Naive thymus-derived CD8-positive, alpha-beta T cell (primary cell): Measurements from ENCODE around the gene CMC1. TPM values are rescaled to one million over a fixed set of nuclear protein-coding genes. Genes with fewer than 3 reads are reported as not detected.
A peak's percentile ranks its signal among the peaks of the same experiment; 100 is the strongest.

Experiments
- ATAC-seq, 2 donors: fragments of 150-1000 bp; cut with Tn5 transposase in 1 of 2; sonication (Bioruptor Pico), chemical (Tn5 transposase) in 1 of 2; 1 replicate in 1 of 2; 2 replicates in 1 of 2; pipeline ENCODE4 v1.10.0; 2021; ENCODE audit warnings: mild to moderate bottlenecking in 2 of 2, moderate library complexity in 2 of 2
- POLR2A ChIA-PET: fragments of 350-600 bp; sonication (Branson Sonifier 250); formaldehyde crosslinking; loops from one replicate; lab custom pipeline; 2021; ENCODE audit warnings: antibody characterized with exemption; lab: Charles Lee
- DNase-seq, 10 donors: peaks; one replicate each; pipeline versions ENCODE4 v3.0.0 to v3.0.0-alpha.2; 2020 to 2022
- H3K27ac Mint-ChIP-seq, 10 donors: one replicate each; pipeline ENCODE4 v1.8.0; 2020 to 2022; ENCODE audit warnings: mild to moderate bottlenecking in 10 of 10, mixed read lengths in 10 of 10, moderate library complexity in 4 of 10, inconsistent platforms in 1 of 10
- H3K27me3 Mint-ChIP-seq, 5 donors: one replicate each; pipeline ENCODE4 v1.8.0; 2021 to 2022; ENCODE audit warnings: mixed read lengths in 5 of 5
- H3K36me3 Mint-ChIP-seq, 3 donors: one replicate each; pipeline ENCODE4 v1.8.0; 2020 to 2022; ENCODE audit warnings: mixed read lengths in 3 of 3, mild to moderate bottlenecking in 2 of 3, inconsistent platforms in 1 of 3
- H3K4me1 Mint-ChIP-seq, 4 donors: one replicate each; pipeline ENCODE4 v1.8.0; 2021 to 2022; ENCODE audit warnings: mixed read lengths in 4 of 4
- H3K4me3 Mint-ChIP-seq, 10 donors: one replicate each; pipeline ENCODE4 v1.8.0; 2020 to 2022; ENCODE audit warnings: mild to moderate bottlenecking in 10 of 10, mixed read lengths in 10 of 10, moderate library complexity in 6 of 10, inconsistent platforms in 1 of 10
- H3K9me3 Mint-ChIP-seq, 9 donors: one replicate each; pipeline ENCODE4 v1.8.0; 2020 to 2022; ENCODE audit warnings: mixed read lengths in 9 of 9, mild to moderate bottlenecking in 3 of 9, inconsistent platforms in 1 of 9, moderate library complexity in 1 of 9
- polyA plus RNA-seq, 3 donors: library from polyadenylated mRNA; unstranded; fragments of 300-500 nt; fragmentation: Illumina TruSeq; gene quantifications; one replicate each; pipeline ENCODE4 v1.2.3, GENCODE V29; 2021
- total RNA-seq, 8 experiments: library from RNA in 2 of 8; stranded (reverse) in 2 of 8; gene quantifications; one replicate each; pipeline ENCODE4 v1.2.3 and lab custom pipeline; 2021 to 2026

The CMC1 gene
- total and polyA plus RNA-seq, 5 experiments from 2014 or later: 16.2 to 425 (median 33.1) TPM

DNA sequence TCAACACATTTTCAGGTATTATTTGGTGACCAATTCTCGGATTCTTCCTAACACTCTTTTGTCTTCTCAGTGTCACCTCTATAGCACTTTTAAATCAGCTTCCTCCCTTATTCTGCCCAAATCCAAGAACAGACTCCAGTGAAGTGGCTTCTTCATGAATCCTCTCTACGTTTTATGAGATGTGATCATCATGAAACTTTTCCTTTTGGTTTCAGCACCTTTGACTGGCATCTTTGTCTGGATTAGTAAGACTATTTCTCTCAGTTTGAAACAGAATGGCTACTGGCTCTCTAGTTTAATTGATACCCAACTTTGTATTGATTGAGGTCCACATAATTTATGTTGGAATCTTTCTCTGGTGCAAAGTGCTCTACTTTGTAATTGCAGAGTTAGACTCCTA, 45.6 kb downstream of the CMC1 start:
- Mint-ChIP-seq H3K27me3 (no peaks in the 10 kb centered on the region), H3K4me3 (peak overlapping the region in 2 of 10 donors; percentile 41 to 60), H3K36me3 (peaks cover 7 to 13% (median 12%) of the 10 kb centered on the region in 3 donors), H3K27ac (peak overlapping the region in 2 of 10 donors; percentile 21 to 78), H3K4me1 (peaks cover 3 to 28% (median 20%) of the 10 kb centered on the region in 4 donors), H3K9me3 (no peaks in the 10 kb centered on the region)
- POLR2A ChIA-PET: interaction anchor here (0.7 to 2.3 kb wide), 4 partner anchors 62 to 574 kb away, joined by 4 to 8 read pairs (median 4); partner anchors contain the start of genes AZI2, EOMES and ZCWPW2
- DNase-seq (no peak), ATAC-seq (no peak)

DNA sequence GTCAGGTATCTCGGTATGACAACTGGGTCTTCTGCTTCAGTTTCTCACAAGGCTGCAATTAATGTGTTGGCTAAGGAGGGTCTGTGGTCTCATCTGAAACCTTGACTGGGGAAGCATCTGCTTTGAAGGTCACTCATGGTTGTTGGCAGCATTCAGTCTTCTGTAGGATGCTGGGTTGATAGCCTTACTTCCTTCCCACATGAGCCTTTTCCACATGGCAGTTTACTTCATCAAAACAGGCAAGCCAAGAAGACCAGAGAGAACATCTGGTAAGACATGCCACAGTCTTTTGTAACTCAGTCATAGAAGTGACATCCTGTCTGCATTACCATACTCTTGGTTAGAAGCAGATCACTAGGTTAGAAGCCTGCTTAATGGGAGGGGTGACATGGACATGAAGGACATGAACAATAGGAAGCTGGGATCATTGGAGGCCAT, 49.5 kb downstream of the CMC1 start:
- peaks cover 7 to 16% (median 13%) of the 10 kb centered on the region in 3 donors for H3K36me3 Mint-ChIP-seq
- H3K9me3 Mint-ChIP-seq: no peaks in the 10 kb centered on the region
- no peak for DNase-seq

DNA sequence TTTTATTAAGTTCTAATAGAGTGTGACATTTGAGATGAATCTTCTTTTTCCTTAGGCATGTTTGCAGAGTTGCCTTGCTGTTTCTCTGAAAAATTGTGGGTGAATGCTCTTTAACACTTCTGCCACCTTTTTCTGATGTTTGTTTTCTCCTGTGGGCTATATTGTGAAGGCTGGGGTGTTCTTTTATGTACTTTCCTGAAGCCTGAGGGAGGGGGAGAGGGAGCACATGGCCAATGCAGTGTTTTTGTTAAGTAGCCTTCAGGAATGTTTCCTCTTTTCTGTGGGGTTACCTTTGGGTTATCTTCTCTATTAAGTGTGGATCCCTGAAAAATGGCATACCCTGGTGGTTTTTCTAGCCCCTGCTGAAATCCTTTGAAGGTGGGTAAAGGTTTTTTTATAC, 50.2 kb downstream of the CMC1 start:
- peak overlapping the region in 3 of 10 donors; percentile 67 to 86 (median 83) for H3K4me3 Mint-ChIP-seq
- no peak for DNase-seq
- H3K27me3 Mint-ChIP-seq: no peaks in the 10 kb centered on the region
- peak overlapping the region in 2 of 10 donors; percentile 71 to 82 for H3K27ac Mint-ChIP-seq
- H3K4me1 Mint-ChIP-seq: peaks cover 7 to 34% (median 23%) of the 10 kb centered on the region in 4 donors
- H3K36me3 Mint-ChIP-seq: peaks cover 7 to 16% (median 13%) of the 10 kb centered on the region in 3 donors
- POLR2A ChIA-PET: no interaction called here
- no peak for ATAC-seq
- H3K9me3 Mint-ChIP-seq: no peaks in the 10 kb centered on the region

More for the DNA sequence above, 49.5 kb downstream of the CMC1 start:
- Mint-ChIP-seq H3K4me1 (peaks cover 6 to 37% (median 24%) of the 10 kb centered on the region in 4 donors), H3K27ac (peak overlapping the region in 3 of 10 donors; percentile 37 to 89 (median 87)), H3K27me3 (no peaks in the 10 kb centered on the region), H3K4me3 (peak overlapping the region in 1 of 10 donors; percentile 55)
- POLR2A ChIA-PET: no interaction called here
- ATAC-seq: no peak

DNA sequence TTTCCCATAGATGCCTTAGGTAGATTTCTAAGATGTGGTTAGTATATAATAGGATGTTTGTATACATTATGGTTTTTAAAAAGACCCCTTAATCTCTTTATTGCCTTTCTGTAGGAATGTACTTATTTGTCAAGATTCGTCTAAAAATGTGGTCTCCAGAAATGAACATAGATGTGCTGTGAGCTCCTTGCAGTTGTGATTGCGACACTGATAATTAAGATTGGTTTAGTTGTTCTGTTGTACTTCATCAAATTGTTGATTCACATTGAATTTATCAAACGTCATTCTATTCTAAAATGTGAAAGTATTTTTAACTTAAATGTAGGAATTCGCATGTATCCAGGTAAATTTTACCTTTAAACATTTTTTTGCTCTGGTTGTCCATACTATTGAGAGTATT, 51.2 kb downstream of the CMC1 start:
- Mint-ChIP-seq H3K27me3 (no peaks in the 10 kb centered on the region), H3K4me1 (peaks cover 7 to 34% (median 21%) of the 10 kb centered on the region in 4 donors), H3K36me3 (peaks cover 7 to 21% (median 16%) of the 10 kb centered on the region in 3 donors), H3K4me3 (peak overlapping the region in 4 of 10 donors; percentile 33 to 86 (median 62)), H3K9me3 (no peaks in the 10 kb centered on the region), H3K27ac (peak overlapping the region in 2 of 10 donors; percentile 68 to 77)
- POLR2A ChIA-PET: no interaction called here
- DNase-seq (no peak), ATAC-seq (no peak)

DNA sequence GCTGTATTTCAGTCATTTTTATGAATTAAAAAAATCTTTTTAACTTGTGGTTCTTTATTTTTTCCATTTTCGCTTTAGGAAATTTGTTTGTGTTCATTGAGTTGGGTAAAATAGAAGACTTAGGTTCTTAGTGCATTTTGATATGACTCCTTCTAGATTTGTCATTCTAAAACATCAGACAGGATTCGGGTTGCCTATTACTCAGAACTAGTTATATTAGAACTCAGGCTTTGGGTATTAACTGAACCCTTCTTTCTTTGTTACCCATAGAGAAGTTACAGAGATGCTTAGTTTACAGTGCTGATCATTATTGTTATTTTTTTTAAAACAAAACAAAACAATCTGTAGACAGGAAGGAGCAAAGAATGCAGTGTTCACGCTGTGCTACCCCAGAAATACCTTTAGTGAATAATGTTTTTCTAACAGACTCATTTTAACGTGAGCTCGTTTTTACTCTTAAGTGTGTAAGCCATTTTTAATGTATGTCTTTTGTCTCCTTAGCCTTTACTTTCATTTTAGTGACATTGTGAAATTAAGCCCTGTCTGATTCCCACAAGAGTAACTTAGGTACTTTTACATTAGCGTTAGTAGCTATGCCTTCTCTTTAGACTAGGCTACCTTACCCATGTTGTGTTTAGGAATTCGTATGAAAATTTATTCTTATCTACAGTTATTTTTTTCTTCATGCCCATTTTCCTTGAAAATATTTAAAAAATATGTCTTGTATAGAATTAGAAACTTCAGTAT, 53.4 kb downstream of the CMC1 start:
- ATAC-seq (no peak), DNase-seq (no peak)
- Mint-ChIP-seq H3K9me3 (no peaks in the 10 kb centered on the region), H3K36me3 (peaks cover 7 to 23% (median 14%) of the 10 kb centered on the region in 3 donors), H3K4me1 (peaks cover 7 to 36% (median 21%) of the 10 kb centered on the region in 4 donors), H3K27me3 (no peaks in the 10 kb centered on the region), H3K27ac (peak overlapping the region in 2 of 10 donors; percentile 49 to 89), H3K4me3 (peak overlapping the region in 3 of 10 donors; percentile 33 to 76 (median 62))
- POLR2A ChIA-PET: interaction anchor here (0.7 kb wide), 1 partner anchor 21 kb away, joined by 3 read pairs; no protein-coding TSS in a partner anchor

DNA sequence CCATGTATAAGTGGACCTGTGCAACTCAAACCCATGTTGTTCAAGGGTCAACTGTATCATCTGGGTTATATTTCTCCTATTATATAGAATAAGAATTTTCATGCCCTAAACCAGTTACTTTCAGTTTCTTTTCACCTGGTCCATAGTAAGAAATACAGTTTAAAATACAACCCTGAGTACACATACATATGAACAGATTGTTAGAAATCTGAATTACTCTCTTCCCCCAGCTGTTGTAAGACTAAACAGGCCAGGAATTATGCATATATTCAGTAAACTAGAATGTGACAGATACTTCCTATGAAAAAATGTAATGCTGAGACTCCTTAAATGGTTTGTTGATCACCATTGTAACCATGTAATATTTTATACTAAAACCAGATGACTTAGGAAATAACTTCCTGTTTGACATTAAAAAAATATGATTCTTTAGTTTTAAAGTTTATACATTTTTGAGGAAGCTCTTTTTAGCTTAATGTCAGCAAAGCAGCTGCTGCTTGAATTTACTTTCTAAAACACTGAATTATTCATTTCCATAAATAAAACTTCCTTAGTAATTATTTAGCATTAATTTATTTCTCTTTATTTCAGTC, 54.6 kb downstream of the CMC1 start:
- Mint-ChIP-seq H3K4me3 (peak overlapping the region in 4 of 10 donors; percentile 33 to 76 (median 48)), H3K9me3 (no peaks in the 10 kb centered on the region), H3K36me3 (peaks cover 0 to 23% (median 3%) of the 10 kb centered on the region in 3 donors), H3K4me1 (peaks cover 7 to 38% (median 24%) of the 10 kb centered on the region in 4 donors), H3K27ac (peak overlapping the region in 5 of 10 donors; percentile 9 to 89 (median 44)), H3K27me3 (no peaks in the 10 kb centered on the region)
- POLR2A ChIA-PET: interaction anchor here (0.5 kb wide), 1 partner anchor 200 kb away, joined by 3 read pairs; no protein-coding TSS in a partner anchor
- peak in 1 of 2 donors; percentile 10 for ATAC-seq
- DNase-seq: no peak

DNA sequence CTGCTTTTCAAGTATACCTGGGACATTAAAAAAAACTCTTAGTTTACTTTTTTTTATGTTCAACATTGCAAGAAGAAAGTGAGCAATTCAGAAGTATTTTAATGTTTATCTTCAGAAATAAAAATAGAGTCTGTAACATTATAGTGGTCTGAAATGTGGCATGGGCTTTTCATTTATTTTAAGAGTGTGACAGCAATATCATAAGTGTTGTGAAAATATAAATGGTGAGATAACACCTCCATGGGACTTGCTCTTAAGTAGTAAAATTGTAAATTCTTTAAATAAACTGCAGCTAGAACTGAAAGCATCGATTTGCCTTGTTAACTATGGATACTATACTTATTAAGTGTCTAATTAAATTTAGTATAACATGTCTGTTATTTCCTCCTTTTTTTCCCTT, 58.3 kb downstream of the CMC1 start:
- Mint-ChIP-seq H3K4me1 (peaks cover 1 to 33% (median 17%) of the 10 kb centered on the region in 4 donors), H3K27ac (no peak overlapping the region)
- no peak for ATAC-seq

DNA sequence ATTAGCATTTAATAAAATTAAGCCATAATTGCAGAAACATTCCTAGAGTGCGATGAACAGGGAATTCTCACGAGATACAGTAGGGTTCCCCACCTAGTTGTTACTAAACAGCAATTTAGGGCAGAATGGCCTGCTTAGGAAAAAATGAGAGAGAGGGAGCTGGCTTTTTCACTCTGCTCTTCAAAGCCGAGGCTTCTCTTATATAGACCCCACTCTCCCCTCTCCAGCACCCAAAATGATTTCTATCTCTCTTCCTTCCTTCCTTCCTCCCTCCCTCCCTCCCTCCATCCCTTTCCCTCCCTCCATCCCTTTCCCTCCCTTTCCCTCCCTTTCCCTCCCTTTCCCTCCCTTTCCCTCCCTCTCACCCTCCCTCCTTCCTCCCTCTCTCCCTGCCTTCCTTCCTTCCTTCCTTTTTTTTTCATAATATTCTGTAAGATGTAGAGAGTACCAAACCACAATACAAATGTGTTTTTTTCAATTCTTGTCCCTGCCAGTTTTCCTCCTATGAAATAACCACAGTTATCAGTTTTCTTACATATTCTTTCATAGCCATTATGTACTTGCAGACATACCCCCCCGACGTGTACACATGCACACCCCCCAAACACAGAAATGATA, 59.0 kb downstream of the CMC1 start:
- Mint-ChIP-seq H3K4me1 (peaks cover 1 to 25% (median 12%) of the 10 kb centered on the region in 4 donors), H3K36me3 (peaks cover 0 to 11% (median 8%) of the 10 kb centered on the region in 3 donors), H3K4me3 (peak overlapping the region in 1 of 10 donors; percentile 45), H3K9me3 (no peaks in the 10 kb centered on the region), H3K27ac (peak overlapping the region in 1 of 10 donors; percentile 82), H3K27me3 (no peaks in the 10 kb centered on the region)
- DNase-seq (no peak), ATAC-seq (no peak)
- POLR2A ChIA-PET: no interaction called here

More for the DNA sequence above, 58.3 kb downstream of the CMC1 start:
- DNase-seq: no peak
- Mint-ChIP-seq H3K4me3 (peak overlapping the region in 1 of 10 donors; percentile 30), H3K9me3 (no peaks in the 10 kb centered on the region), H3K36me3 (peaks cover 0 to 11% (median 7%) of the 10 kb centered on the region in 3 donors), H3K27me3 (no peaks in the 10 kb centered on the region)
- POLR2A ChIA-PET: no interaction called here

DNA sequence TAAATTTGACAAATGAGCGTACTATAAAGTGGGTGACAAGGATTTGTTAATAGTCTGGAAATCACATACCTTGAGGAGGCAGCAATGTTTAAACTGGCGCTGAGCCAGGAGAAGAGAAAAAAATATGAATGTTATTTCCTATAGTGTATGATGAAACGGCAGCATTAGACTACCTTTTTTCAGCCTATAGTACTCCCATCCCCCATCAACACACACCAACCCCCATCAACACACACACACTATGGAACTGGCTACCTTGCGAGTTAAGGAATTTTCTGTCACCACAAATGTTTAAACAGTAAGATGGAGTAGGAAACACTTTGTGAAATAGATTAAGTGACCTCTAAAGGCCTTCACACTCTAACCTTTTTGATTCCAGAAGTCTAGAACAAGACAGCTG, 60.3 kb downstream of the CMC1 start:
- H3K4me1 Mint-ChIP-seq: peaks cover 0 to 19% (median 9%) of the 10 kb centered on the region in 4 donors
- H3K4me3 Mint-ChIP-seq: no peak overlapping the region
- H3K9me3 Mint-ChIP-seq: no peaks in the 10 kb centered on the region
- no peaks in the 10 kb centered on the region for H3K27me3 Mint-ChIP-seq
- ATAC-seq (no peak), DNase-seq (no peak)
- peak overlapping the region in 1 of 10 donors; percentile 62 for H3K27ac Mint-ChIP-seq
- peaks cover 0 to 11% (median 11%) of the 10 kb centered on the region in 3 donors for H3K36me3 Mint-ChIP-seq
- POLR2A ChIA-PET: no interaction called here

DNA sequence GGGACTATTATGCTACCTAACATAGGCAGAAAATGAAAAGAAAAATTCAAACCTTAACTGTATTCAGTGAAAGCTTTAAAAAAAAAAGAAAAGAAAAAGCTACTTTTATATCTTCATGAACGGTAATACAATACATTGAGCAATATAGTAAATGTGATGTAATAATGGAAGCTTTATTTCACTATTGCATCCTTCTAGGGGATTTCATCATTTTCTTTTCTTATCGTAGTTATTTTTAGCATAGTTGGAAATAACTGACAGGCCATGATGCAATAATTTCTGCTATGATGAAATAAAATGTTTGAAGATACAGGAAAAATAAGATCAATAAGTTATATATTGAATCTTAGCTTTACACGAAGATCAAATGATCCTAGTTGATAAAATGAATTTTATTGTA, 66.8 kb downstream of the CMC1 start:
- ATAC-seq (no peak), DNase-seq (no peak)
- Mint-ChIP-seq H3K4me1 (peaks cover 0 to 21% (median 11%) of the 10 kb centered on the region in 4 donors), H3K9me3 (no peaks in the 10 kb centered on the region), H3K27ac (no peak overlapping the region), H3K36me3 (peaks cover 0 to 7% (median 5%) of the 10 kb centered on the region in 3 donors), H3K27me3 (no peaks in the 10 kb centered on the region), H3K4me3 (no peak overlapping the region)
- POLR2A ChIA-PET: no interaction called here

DNA sequence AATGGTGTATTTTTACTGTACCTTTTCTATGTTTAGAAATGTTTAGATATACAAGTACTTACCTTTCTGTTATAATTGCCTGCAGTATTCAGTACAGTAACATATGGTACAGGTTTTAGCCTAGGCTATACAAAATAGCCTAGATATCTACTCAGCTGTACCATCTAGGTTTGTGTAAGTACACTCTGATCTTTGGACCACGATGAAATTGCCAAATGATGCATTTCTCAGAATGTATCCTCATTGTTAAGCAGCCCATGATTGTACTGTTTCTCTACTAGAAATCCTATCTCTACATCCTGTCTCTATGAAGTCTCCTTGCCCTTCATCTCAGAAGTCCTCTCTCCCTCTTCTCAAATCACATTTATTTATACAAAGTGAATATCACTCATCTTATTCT, 74.3 kb downstream of the CMC1 start:
- DNase-seq (no peak), ATAC-seq (no peak)
- Mint-ChIP-seq H3K4me1 (peaks cover 0 to 11% (median under 1%) of the 10 kb centered on the region in 4 donors), H3K27ac (peak overlapping the region in 1 of 10 donors; percentile 49), H3K36me3 (peaks cover 0 to 20% (median 0%) of the 10 kb centered on the region in 3 donors), H3K9me3 (no peaks in the 10 kb centered on the region), H3K4me3 (no peak overlapping the region), H3K27me3 (no peaks in the 10 kb centered on the region)
- POLR2A ChIA-PET: no interaction called here

DNA sequence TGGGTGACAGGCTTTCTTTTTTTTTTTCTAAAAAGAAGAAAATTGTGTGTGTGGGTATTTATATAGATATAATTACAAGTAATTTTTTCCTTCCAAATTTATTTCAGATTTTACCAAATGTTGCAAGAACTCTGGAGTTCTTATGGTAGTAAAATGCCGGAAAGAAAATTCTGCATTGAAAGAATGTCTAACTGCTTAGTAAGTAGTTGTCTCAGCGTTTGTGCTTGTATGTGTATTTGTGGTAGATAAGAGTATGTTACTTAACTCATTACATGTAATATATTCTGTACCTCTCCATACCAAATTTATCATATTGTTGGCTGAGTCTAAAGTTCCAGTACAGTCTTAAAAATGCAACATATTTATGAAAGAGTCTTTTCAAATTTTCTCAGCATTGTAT, 74.8 kb downstream of the CMC1 start:
- peaks cover 0 to 16% (median 2%) of the 10 kb centered on the region in 4 donors for H3K4me1 Mint-ChIP-seq
- H3K9me3 Mint-ChIP-seq: no peaks in the 10 kb centered on the region
- DNase-seq (no peak), ATAC-seq (no peak)
- no peak overlapping the region for H3K27ac Mint-ChIP-seq
- no peaks in the 10 kb centered on the region for H3K27me3 Mint-ChIP-seq
- no peak overlapping the region for H3K4me3 Mint-ChIP-seq
- peaks cover 0 to 25% (median 0%) of the 10 kb centered on the region in 3 donors for H3K36me3 Mint-ChIP-seq
- POLR2A ChIA-PET: no interaction called here
